Measurements from ENCODE around the gene FLOT1. TPM values are rescaled to one million over a fixed set of nuclear protein-coding genes. Genes with fewer than 3 reads are reported as not detected.

Gene FLOT1
- total and polyA plus RNA-seq, 2 of the 13 experiments (the other 11 are each of a cell fraction or from before 2014, with no cell fraction given) = 82.3 to 130 TPM

GRCh38 chr6:30686908-30687658, 55.4 kb downstream of the FLOT1 start (continued):
- TF ChIP-seq ZNF780A (CRISPR knock-in tag; IDR thresholded peaks at IDR 0.05) (no peak), HOXD1 (CRISPR knock-in tag; IDR thresholded peaks at IDR 0.05) (no peak), PREB (CRISPR knock-in tag; IDR thresholded peaks at IDR 0.05) (no peak), ATF7 (IDR thresholded peaks at IDR 0.05) (no peak), ATF7 (CRISPR knock-in tag; IDR thresholded peaks at IDR 0.05) (no peak), ZFP36L2 (CRISPR knock-in tag; IDR thresholded peaks at IDR 0.05) (no peak), NFKB2 (CRISPR knock-in tag; IDR thresholded peaks at IDR 0.05; ENCODE audit: borderline replicate concordance) (no peak; the same call in 1 of the 2 replicates), ZBTB2 (CRISPR knock-in tag; IDR thresholded peaks at IDR 0.05; ENCODE audit: low read depth) (no peak), TOE1 (CRISPR knock-in tag; IDR thresholded peaks at IDR 0.05) (no peak), IKZF4 (CRISPR knock-in tag; IDR thresholded peaks at IDR 0.05; ENCODE audit: borderline replicate concordance, low read depth, not compliant biosample characterization) (no peak), ZNF296 (CRISPR knock-in tag; conservative IDR thresholded peaks at IDR 0.05) (0 out of 2 replicates have a peak, but pooled peaks have one; percentile 19), HDAC2 (CRISPR knock-in tag; IDR thresholded peaks at IDR 0.05) (peak; percentile 42; the same call in 1 of the 2 replicates), CBX5 (CRISPR knock-in tag; IDR thresholded peaks at IDR 0.05; ENCODE audit: borderline replicate concordance) (no peak), RFX3 (CRISPR knock-in tag; IDR thresholded peaks at IDR 0.05) (no peak), ATF7-NPFF (CRISPR knock-in tag; IDR thresholded peaks at IDR 0.05; ENCODE audit: low read depth) (peak; percentile 36; the same call in 1 of the 2 replicates), TAF1 (CRISPR knock-in tag; IDR thresholded peaks at IDR 0.05) (peak; percentile 49; the same call in 1 of the 2 replicates), NONO (IDR thresholded peaks at IDR 0.05) (no peak), NONO (CRISPR knock-in tag; conservative IDR thresholded peaks at IDR 0.05) (no peak)
- TF ChIP-seq, protein P1, sequence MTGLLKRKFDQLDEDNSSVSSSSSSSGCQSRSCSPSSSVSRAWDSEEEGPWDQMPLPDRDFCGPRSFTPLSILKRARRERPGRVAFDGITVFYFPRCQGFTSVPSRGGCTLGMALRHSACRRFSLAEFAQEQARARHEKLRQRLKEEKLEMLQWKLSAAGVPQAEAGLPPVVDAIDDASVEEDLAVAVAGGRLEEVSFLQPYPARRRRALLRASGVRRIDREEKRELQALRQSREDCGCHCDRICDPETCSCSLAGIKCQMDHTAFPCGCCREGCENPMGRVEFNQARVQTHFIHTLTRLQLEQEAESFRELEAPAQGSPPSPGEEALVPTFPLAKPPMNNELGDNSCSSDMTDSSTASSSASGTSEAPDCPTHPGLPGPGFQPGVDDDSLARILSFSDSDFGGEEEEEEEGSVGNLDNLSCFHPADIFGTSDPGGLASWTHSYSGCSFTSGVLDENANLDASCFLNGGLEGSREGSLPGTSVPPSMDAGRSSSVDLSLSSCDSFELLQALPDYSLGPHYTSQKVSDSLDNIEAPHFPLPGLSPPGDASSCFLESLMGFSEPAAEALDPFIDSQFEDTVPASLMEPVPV (CRISPR knock-in tag; IDR thresholded peaks at IDR 0.05) = no peak
- TF ChIP-seq, protein P2, sequence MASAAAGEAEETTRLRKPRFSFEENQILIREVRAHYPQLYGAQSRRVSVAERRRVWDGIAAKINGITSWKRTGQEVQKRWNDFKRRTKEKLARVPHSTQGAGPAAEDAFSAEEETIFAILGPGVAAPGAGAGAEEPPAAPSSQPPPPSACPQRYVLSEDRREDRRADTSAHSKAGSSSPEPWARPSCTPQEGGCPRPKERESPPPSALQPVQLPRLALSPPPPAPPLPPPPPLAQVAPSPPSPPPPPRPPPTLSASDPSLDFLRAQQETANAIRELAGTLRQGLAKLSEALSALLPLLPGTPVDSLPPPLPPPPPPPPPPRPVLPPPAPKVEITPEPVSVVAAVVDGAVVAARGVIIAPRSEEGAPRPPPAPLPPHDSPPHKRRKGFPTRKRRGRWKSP (CRISPR knock-in tag; IDR thresholded peaks at IDR 0.05) = 0 out of 2 replicates have a peak, but pooled peaks have one; percentile 27
- TF ChIP-seq, protein P3, sequence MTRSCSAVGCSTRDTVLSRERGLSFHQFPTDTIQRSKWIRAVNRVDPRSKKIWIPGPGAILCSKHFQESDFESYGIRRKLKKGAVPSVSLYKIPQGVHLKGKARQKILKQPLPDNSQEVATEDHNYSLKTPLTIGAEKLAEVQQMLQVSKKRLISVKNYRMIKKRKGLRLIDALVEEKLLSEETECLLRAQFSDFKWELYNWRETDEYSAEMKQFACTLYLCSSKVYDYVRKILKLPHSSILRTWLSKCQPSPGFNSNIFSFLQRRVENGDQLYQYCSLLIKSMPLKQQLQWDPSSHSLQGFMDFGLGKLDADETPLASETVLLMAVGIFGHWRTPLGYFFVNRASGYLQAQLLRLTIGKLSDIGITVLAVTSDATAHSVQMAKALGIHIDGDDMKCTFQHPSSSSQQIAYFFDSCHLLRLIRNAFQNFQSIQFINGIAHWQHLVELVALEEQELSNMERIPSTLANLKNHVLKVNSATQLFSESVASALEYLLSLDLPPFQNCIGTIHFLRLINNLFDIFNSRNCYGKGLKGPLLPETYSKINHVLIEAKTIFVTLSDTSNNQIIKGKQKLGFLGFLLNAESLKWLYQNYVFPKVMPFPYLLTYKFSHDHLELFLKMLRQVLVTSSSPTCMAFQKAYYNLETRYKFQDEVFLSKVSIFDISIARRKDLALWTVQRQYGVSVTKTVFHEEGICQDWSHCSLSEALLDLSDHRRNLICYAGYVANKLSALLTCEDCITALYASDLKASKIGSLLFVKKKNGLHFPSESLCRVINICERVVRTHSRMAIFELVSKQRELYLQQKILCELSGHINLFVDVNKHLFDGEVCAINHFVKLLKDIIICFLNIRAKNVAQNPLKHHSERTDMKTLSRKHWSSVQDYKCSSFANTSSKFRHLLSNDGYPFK (CRISPR knock-in tag; IDR thresholded peaks at IDR 0.05; ENCODE audit: borderline replicate concordance) = no peak
